Stimulated activated effector memory CD8-positive, alpha-beta T cell treated with anti-CD3 and anti-CD28 coated beads, Interleukin-12 subunit alpha, Interleukin-12 subunit beta, amount 100 ng/mL, for 72 hours (primary cell): Measurements from ENCODE around the gene DLL4.

ENCODE experiments used
- ATAC-seq: fragments of 150-1000 bp; cut with Tn5 transposase; 2 replicates; pipeline ENCODE4 v1.10.0; 2021
- DNase-seq, 2 donors: peaks; one replicate each; pipeline ENCODE4 v3.0.0; 2021 to 2022; ENCODE audit warnings: low spot score in 2 of 2
- H3K27ac Mint-ChIP-seq: one replicate; pipeline ENCODE4 v1.8.0; 2022; ENCODE audit warnings: mild to moderate bottlenecking, mixed read lengths
- H3K36me3 Mint-ChIP-seq: one replicate; pipeline ENCODE4 v1.8.0; 2022; ENCODE audit warnings: mild to moderate bottlenecking, mixed read lengths
- H3K4me1 Mint-ChIP-seq: one replicate; pipeline ENCODE4 v1.8.0; 2022; ENCODE audit warnings: mixed read lengths
- H3K4me3 Mint-ChIP-seq: one replicate; pipeline ENCODE4 v1.8.0; 2022; ENCODE audit warnings: mild to moderate bottlenecking, mixed read lengths
- H3K9me3 Mint-ChIP-seq: one replicate; pipeline ENCODE4 v1.8.0; 2022; ENCODE audit warnings: mixed read lengths

Gene DLL4

GRCh38 chr15:40915679-40916078 is 13.5 kb upstream of the DLL4 start:
- no peak overlapping the region for H3K27ac Mint-ChIP-seq
- H3K4me1 Mint-ChIP-seq = no peaks in the 10 kb centered on the region
- ATAC-seq (no peak), DNase-seq (no peak)
- no peaks in the 10 kb centered on the region for H3K9me3 Mint-ChIP-seq
- H3K4me3 Mint-ChIP-seq = no peak overlapping the region
- H3K36me3 Mint-ChIP-seq = no peaks in the 10 kb centered on the region

DNA sequence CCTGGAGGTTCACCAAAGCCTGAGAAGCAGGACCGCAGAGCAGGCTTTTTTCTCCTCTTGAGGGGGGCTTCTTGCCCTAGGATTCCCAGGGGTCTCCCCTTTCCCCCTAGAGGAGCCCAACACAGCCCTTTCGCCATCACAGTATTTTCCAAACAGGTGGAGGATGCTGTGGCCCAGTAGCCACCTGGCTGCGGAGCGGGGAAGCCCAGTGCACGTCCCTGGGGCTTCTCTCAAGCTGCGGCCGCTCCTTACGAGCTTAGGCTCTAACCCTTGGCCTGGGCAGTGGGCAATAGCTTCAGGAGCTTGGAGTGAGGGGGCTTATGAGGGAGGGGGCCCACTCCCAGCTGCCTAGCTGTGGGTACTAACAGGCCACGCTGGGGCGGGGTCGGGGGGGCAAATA is 11.6 kb upstream of the DLL4 start:
- Mint-ChIP-seq H3K27ac (no peak overlapping the region), H3K4me1 (no peaks in the 10 kb centered on the region), H3K36me3 (no peaks in the 10 kb centered on the region), H3K4me3 (no peak overlapping the region), H3K9me3 (no peaks in the 10 kb centered on the region)
- DNase-seq (no peak), ATAC-seq (no peak)

DNA sequence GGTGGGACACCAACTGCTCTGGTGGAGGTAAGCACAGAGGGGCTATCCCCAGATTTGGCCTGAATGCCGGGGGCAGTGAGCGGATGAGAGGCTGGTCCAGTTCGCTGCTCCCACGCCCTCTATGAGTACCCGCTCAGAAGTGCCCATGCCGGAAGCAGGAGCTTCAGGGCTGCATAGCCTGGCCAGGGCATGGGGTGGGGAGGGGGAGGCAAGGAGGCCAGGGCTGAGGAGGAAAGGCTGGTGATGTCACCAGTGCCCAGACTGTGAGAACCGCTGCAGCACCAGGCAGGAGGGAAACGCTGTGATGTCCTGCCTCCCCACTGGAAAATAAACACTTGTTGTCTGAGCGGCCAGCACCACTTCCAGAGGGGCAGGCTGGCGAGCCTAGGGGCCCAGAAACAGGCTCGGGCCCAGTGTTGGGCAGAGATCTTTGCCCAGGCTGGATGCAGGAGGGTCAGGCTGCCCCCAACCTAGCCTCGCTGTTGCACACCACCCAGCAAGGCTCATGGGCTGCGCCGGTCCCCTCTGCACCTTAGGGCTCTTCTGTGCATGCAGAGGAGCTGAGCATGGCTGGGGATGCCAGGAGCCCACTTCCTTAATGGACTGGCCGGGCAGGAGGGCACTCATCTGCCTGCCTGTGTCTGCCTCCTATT is 10.9 kb upstream of the DLL4 start:
- DNase-seq = no peak
- Mint-ChIP-seq H3K4me1 (no peaks in the 10 kb centered on the region), H3K36me3 (no peaks in the 10 kb centered on the region), H3K9me3 (no peaks in the 10 kb centered on the region), H3K4me3 (no peak overlapping the region), H3K27ac (no peak overlapping the region)
- ATAC-seq = no peak

- Mint-ChIP-seq H3K36me3 (no peaks in the 10 kb centered on the region), H3K27ac (no peak overlapping the region), H3K4me3 (no peak overlapping the region), H3K9me3 (no peaks in the 10 kb centered on the region), H3K4me1 (no peaks in the 10 kb centered on the region)
- ATAC-seq (no peak), DNase-seq (no peak)
Observed at GRCh38 chr15:40918799-40919392, 10.2 kb upstream of the DLL4 start.

DNA sequence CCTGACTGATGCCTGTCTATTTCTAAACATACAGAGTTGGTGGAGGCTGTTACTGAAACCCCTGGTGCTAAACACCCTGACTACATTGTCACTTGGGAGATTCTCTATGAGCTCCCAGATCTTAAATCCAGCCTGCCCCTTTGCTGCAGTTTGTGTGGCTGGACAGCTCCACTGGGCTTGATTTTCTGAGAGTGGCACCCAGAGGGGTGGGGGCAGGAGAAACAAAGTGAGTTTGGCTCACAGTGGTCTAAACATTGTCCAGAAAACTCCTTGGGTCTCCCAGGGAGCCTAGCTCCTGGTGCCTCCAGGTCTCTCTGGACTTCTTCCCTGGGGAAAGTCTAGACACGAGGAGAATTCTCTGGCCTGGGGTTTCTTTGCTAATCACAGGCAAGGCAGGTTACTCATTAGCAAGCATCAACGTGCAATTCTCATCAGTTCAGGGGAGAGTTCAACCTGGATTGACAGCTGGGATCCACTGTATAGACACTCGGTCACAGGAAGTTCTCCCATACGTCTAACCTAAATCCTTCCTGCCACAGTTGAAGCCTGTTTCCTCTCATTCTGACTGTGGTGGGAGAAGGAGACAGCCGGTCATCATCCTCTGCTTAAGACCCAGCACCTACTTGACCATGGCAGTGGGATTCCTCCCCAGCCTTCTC is 7.1 kb upstream of the DLL4 start:
- DNase-seq (no peak), ATAC-seq (no peak)
- H3K9me3 Mint-ChIP-seq = no peaks in the 10 kb centered on the region
- H3K27ac Mint-ChIP-seq = no peak overlapping the region
- H3K4me1 Mint-ChIP-seq = peaks cover 11% of the 10 kb centered on the region
- peaks cover 3% of the 10 kb centered on the region for H3K36me3 Mint-ChIP-seq
- no peak overlapping the region for H3K4me3 Mint-ChIP-seq

- H3K36me3 Mint-ChIP-seq = peaks cover 7% of the 10 kb centered on the region
- no peak overlapping the region for H3K4me3 Mint-ChIP-seq
- no peaks in the 10 kb centered on the region for H3K9me3 Mint-ChIP-seq
- ATAC-seq = no peak
- peaks cover 14% of the 10 kb centered on the region for H3K4me1 Mint-ChIP-seq
- no peak overlapping the region for H3K27ac Mint-ChIP-seq
- DNase-seq = no peak
Observed at GRCh38 chr15:40922608-40923005, 6.5 kb upstream of the DLL4 start.

- no peaks in the 10 kb centered on the region for H3K9me3 Mint-ChIP-seq
- no peak overlapping the region for H3K4me3 Mint-ChIP-seq
- H3K27ac Mint-ChIP-seq = no peak overlapping the region
- DNase-seq (no peak), ATAC-seq (no peak)
- H3K36me3 Mint-ChIP-seq = peaks cover 7% of the 10 kb centered on the region
- H3K4me1 Mint-ChIP-seq = peaks cover 16% of the 10 kb centered on the region
Observed at GRCh38 chr15:40923551-40923950, 5.6 kb upstream of the DLL4 start.

DNA sequence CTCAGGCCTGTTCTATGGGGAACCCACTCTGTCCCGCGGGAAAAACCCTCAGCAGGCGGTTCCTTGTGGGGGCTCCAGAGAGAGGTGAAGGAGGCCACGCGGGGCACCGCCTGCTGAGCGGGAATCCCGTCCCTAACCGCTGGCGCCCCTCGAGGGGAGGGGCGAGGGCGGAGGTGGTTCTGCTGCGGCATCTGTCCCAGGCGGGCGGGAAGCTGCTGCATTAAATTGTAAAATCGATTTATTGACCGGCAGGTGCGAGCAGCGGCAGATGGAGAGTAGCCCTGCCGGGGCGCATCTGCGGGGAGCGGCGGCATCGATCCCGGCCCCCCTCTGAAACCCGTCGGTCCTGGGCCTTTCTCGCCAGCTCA is 3.7 kb upstream of the DLL4 start:
- no peak overlapping the region for H3K27ac Mint-ChIP-seq
- ATAC-seq (no peak), DNase-seq (no peak)
- H3K4me3 Mint-ChIP-seq = peak overlapping the region; percentile 72
- no peaks in the 10 kb centered on the region for H3K9me3 Mint-ChIP-seq
- peaks cover 35% of the 10 kb centered on the region for H3K4me1 Mint-ChIP-seq
- H3K36me3 Mint-ChIP-seq = peaks cover 7% of the 10 kb centered on the region

DNA sequence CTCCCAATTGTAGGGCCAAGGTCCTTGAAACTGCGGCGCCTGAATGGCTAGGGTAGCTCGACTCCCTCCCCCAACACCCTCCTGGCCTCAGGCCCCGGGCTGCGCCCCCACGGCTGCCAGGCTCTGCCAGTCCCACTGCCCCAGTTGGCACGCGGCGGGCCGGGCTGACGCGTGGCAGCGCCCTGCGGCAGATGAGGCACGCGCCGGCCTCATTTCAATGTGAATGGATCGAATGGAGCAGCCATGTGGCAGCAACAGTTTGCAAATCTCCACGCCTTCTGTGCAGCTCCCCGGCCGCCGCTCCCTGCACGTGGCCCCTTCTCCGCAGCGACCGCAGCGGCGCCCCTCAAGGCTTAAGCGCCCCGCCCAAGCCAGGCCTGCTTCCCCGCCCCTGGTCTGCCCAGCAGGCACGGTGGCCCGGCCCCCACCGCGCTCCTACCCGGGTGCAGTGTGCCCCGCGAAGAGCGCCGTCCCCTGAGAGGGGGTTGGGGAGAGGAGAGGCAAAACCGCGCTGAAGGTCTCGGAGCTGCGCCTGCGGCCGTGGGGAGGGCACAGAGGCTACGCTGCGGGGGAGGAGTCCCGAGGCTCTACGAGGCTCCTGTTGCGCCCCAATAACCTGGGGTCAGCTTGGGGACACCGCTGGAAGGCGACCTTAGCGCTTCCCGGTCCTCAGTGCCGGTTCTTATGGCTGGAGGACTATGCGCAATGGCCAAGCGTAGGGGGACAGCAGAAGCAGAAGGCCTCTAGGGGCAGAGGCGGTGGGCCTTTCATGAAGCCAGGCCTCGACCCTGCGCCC is 3.1 kb upstream of the DLL4 start:
- DNase-seq (no peak), ATAC-seq (peak; percentile 3)
- Mint-ChIP-seq H3K27ac (no peak overlapping the region), H3K4me3 (peak overlapping the region; percentile 72), H3K36me3 (peaks cover 7% of the 10 kb centered on the region), H3K9me3 (no peaks in the 10 kb centered on the region), H3K4me1 (peaks cover 41% of the 10 kb centered on the region)

GRCh38 chr15:40926659-40927494 is 2.3 kb upstream of the DLL4 start:
- Mint-ChIP-seq H3K4me1 (peaks cover 46% of the 10 kb centered on the region), H3K9me3 (no peaks in the 10 kb centered on the region), H3K27ac (no peak overlapping the region), H3K4me3 (peak overlapping the region; percentile 72), H3K36me3 (peaks cover 7% of the 10 kb centered on the region)
- no peak for ATAC-seq
- DNase-seq = no peak

- DNase-seq (no peak), ATAC-seq (no peak)
- Mint-ChIP-seq H3K36me3 (peaks cover 7% of the 10 kb centered on the region), H3K4me3 (peak overlapping the region; percentile 72), H3K27ac (no peak overlapping the region), H3K4me1 (peaks cover 52% of the 10 kb centered on the region), H3K9me3 (no peaks in the 10 kb centered on the region)
Observed at GRCh38 chr15:40927495-40927872, 1.7 kb upstream of the DLL4 start.

DNA sequence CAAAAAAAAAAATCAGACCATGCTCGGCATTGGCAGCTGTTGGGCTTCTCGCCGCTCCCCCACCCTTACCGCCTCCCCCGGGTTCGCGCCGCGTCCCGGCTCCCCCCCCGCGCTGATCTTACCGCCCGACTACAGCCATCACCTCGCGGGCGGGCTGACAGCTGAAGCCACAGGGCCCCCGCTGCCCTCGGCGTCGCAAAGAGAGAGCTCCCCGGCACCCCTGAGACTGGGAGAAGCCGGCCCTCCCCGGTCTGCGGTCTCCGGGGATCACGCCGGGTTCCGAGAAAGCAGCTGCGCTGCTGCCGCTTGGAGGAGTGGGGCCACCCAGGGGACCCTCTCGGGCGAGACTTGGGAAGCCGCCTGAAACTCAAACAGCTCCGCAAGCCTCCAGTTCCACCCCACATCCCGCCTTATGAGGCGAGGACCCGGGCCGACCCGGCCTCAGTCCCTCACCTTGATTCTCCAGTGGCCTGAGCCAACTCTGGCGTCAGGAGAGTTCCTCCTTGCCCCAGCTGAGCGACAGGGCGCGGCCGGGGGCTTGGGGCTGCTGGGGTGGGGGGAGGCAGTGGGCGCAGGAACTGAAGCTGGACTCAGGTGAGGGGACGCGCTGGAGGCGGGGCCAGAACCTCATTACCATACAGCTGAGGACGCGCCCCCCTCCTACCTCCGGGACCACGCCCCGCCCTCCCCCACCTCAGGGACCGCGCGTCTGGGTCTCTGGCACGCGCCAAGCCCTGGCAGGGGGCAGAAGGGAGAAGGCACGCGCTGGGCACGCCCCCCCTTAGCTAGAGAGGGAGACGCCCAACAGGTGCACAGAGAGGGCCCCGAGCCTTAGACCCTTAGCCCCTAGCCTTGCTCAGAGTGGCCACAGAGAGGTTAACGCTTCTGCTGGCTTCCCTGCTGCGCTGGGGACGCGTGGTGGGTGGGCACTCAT is 1.0 kb upstream of the DLL4 start:
- DNase-seq = peak in 1 of 2 donors; percentile 56
- no peak overlapping the region for H3K27ac Mint-ChIP-seq
- H3K4me1 Mint-ChIP-seq = peaks cover 52% of the 10 kb centered on the region
- no peaks in the 10 kb centered on the region for H3K9me3 Mint-ChIP-seq
- H3K4me3 Mint-ChIP-seq = peak overlapping the region; percentile 72
- H3K36me3 Mint-ChIP-seq = peaks cover 7% of the 10 kb centered on the region
- peak; percentile 1 for ATAC-seq

- ATAC-seq = no peak
- DNase-seq = peak in 1 of 2 donors; percentile 66
- Mint-ChIP-seq H3K36me3 (peaks cover 7% of the 10 kb centered on the region), H3K4me1 (peaks cover 52% of the 10 kb centered on the region), H3K4me3 (peak overlapping the region; percentile 72), H3K27ac (no peak overlapping the region), H3K9me3 (no peaks in the 10 kb centered on the region)
Observed at GRCh38 chr15:40929660-40930429, 705 bp downstream of the DLL4 start.
